ENCODE results near the gene SLC16A8.

Gene SLC16A8

DNA sequence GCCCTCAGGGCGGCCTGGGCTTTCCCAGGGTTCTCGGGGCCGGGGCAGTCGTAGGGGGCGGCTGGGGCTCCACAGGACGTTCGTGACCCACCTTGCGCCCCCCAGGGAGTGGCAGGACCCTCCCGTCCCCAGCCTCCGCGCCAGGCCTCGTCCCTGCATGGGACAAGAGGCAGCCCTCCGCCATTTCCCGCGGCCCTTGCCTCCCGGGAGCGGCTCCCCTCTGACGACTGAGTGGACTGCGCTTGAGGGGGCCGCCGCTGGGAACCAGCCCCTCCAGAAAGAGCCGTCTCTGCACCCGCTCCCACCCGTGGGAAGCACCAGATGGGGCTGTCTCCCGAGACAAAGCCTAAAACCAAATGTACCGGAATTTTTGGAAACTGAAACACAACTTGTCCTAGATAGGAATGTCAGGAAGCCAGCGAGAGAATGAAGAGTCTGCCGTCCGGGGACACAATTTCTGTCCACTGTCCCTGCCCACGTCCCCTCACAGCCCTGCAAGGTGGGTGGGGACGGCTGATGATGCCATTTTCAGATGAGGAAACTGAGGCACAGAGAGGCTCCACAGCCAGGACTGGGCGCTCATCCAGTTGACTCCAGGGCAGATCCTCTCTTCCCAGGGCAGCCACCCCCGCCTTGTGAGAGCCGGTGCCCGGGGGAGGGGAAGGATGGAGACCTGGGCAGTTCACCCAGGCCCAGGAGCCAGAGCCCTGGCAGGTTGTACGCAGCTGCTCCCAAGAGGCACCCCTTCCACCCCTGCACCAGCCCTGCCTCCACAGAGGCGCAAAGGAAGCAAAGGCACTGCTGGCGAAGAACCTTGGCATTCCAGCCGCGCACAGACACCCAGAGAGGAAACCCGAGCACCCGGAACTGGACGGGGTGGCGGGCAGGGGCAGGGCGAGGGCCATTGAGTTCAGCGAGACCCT, 44.8 kb downstream of the SLC16A8 start:
- POLR2A ChIA-PET = no interaction called here
- CTCF ChIA-PET = no interaction called here
- no peaks in the 10 kb centered on the region for H3K4me1 ChIP-seq (ENCODE audit: control insufficient read depth, insufficient read depth, low read length)
- no peak overlapping the region for H3K4me3 ChIP-seq (ENCODE audit: low read depth, low read length)
- no peaks in the 10 kb centered on the region for H3K9me3 ChIP-seq (ENCODE audit: control insufficient read depth, insufficient read depth, low read depth, low read length)
- no peaks in the 10 kb centered on the region for H3K36me3 ChIP-seq (ENCODE audit: control insufficient read depth in 2 of 2, insufficient read depth in 1 of 2, low read length in 2 of 2)
- no peak for TF ChIP-seq ZFP3 (tag by site-specific recombination; IDR thresholded peaks at IDR 0.05; ENCODE audit: low read depth)
- no peak for TF ChIP-seq ZNF280D (tag by site-specific recombination; IDR thresholded peaks at IDR 0.05)
- no peak overlapping the region for H3K27ac ChIP-seq (ENCODE audit: extremely low read depth, low read depth, low read length)

- CTCF ChIA-PET = interaction anchor here (2.2 kb wide), 1 partner anchor 14 kb away, joined by 14 read pairs; no protein-coding TSS in a partner anchor
- Histone ChIP-seq H3K4me1 (ENCODE audit: control insufficient read depth, insufficient read depth, low read length) (no peaks in the 10 kb centered on the region), H3K9me3 (ENCODE audit: control insufficient read depth, insufficient read depth, low read depth, low read length) (no peaks in the 10 kb centered on the region), H3K4me3 (ENCODE audit: low read depth, low read length) (no peak overlapping the region), H3K36me3 (ENCODE audit: control insufficient read depth in 2 of 2, insufficient read depth in 1 of 2, low read length in 2 of 2) (no peaks in the 10 kb centered on the region), H3K27ac (ENCODE audit: extremely low read depth, low read depth, low read length) (no peak overlapping the region)
- POLR2A ChIA-PET = no interaction called here
- TF ChIP-seq ZNF664 (tag by site-specific recombination; IDR thresholded peaks at IDR 0.05) = no peak
- no peak for TF ChIP-seq MEIS1 (CRISPR knock-in tag; IDR thresholded peaks at IDR 0.05; ENCODE audit: borderline replicate concordance)
- TF ChIP-seq ZNF148 (tag by site-specific recombination; IDR thresholded peaks at IDR 0.05; ENCODE audit: borderline replicate concordance) = no peak
- no peak for TF ChIP-seq ZSCAN18 (tag by site-specific recombination; IDR thresholded peaks at IDR 0.05)
- no peak for TF ChIP-seq ZNF423 (tag by site-specific recombination; IDR thresholded peaks at IDR 0.05)
- no peak for TF ChIP-seq PRDM2 (tag by site-specific recombination; IDR thresholded peaks at IDR 0.05; ENCODE audit: borderline replicate concordance)
- TF ChIP-seq, protein P1, sequence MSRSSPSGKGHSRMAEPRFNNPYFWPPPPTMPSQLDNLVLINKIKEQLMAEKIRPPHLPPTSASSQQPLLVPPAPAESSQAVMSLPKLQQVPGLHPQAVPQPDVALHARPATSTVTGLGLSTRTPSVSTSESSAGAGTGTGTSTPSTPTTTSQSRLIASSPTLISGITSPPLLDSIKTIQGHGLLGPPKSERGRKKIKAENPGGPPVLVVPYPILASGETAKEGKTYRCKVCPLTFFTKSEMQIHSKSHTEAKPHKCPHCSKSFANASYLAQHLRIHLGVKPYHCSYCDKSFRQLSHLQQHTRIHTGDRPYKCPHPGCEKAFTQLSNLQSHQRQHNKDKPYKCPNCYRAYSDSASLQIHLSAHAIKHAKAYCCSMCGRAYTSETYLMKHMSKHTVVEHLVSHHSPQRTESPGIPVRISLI (tag by site-specific recombination; IDR thresholded peaks at IDR 0.05) = no peak
- no peak for TF ChIP-seq ZSCAN16 (tag by site-specific recombination; IDR thresholded peaks at IDR 0.05)
- TF ChIP-seq ZNF350 (tag by site-specific recombination; IDR thresholded peaks at IDR 0.05) = no peak
- no peak for TF ChIP-seq SALL2 (tag by site-specific recombination; IDR thresholded peaks at IDR 0.05; ENCODE audit: borderline replicate concordance)
- TF ChIP-seq REST (tag by site-specific recombination; IDR thresholded peaks at IDR 0.05) = no peak
- TF ChIP-seq TCF7L2 (IDR thresholded peaks at IDR 0.05; ENCODE audit: borderline replicate concordance, low read depth, low read length) = no peak
Measured at GRCh38 chr22:38038426-38038825, 45.6 kb downstream of the SLC16A8 start.

All from HEK293 (cell line).